ENCODE data around the gene CDKN2AIPNL.

CDKN2AIPNL gene

GRCh38 chr5:134426361-134426760 is 14.7 kb upstream of the CDKN2AIPNL start:
- no peak for TF ChIP-seq CTCF (IDR thresholded peaks at IDR 0.05)

- TF ChIP-seq CTCF (IDR thresholded peaks at IDR 0.05): no peak
Measured at GRCh38 chr5:134423376-134423775, 11.7 kb upstream of the CDKN2AIPNL start.

GRCh38 chr5:134422791-134423365 is 11.2 kb upstream of the CDKN2AIPNL start:
- TF ChIP-seq CTCF (IDR thresholded peaks at IDR 0.05): no peak

GRCh38 chr5:134420343-134420742 is 8.7 kb upstream of the CDKN2AIPNL start:
- no peak for TF ChIP-seq CTCF (IDR thresholded peaks at IDR 0.05)

GRCh38 chr5:134418958-134419357 is 7.3 kb upstream of the CDKN2AIPNL start:
- TF ChIP-seq CTCF (IDR thresholded peaks at IDR 0.05): no peak

- TF ChIP-seq CTCF (IDR thresholded peaks at IDR 0.05): no peak
Measured at GRCh38 chr5:134417707-134418106, 6.0 kb upstream of the CDKN2AIPNL start.

GRCh38 chr5:134413046-134413445 is 1.4 kb upstream of the CDKN2AIPNL start:
- TF ChIP-seq CTCF (IDR thresholded peaks at IDR 0.05): no peak

GRCh38 chr5:134411228-134411545 is 494 bp downstream of the CDKN2AIPNL start:
- TF ChIP-seq CTCF (IDR thresholded peaks at IDR 0.05): no peak

All from LNCAP (cell line).